Upper lobe of left lung (tissue), 6 donors: ENCODE results near the gene UFC1. TPM values are rescaled to one million over a fixed set of nuclear protein-coding genes. Genes with fewer than 3 reads are reported as not detected.

Experiments
- ATAC-seq, 2 donors: fragments of 200-7000 bp; cut with Tn5 transposase; one replicate each; pipeline ENCODE4 v1.9.1; 2022; ENCODE audit warnings: mild to moderate bottlenecking in 2 of 2, moderate library complexity in 2 of 2; ENCODE audit not compliant: low FRiP score in 2 of 2
- DNase-seq, 2 donors: peaks; one replicate each; pipeline ENCODE4 v3.0.0-alpha.2; 2019 to 2020
- H3K27ac ChIP-seq, 4 donors: fragments of 200-600 bp; sonication (generic); one replicate each; pipeline ENCODE4 v1.5.1; 2016 to 2019
- H3K27me3 ChIP-seq, 4 donors: fragments of 200-600 bp; sonication (generic); one replicate each; pipeline ENCODE4 v1.5.1; 2017 to 2019
- H3K36me3 ChIP-seq, 4 donors: fragments of 200-600 bp; sonication (generic); one replicate each; pipeline ENCODE4 v1.5.1; 2016 to 2019
- H3K4me1 ChIP-seq, 4 donors: fragments of 200-600 bp; sonication (generic); one replicate each; pipeline ENCODE4 v1.5.1; 2018 to 2019
- H3K4me3 ChIP-seq, 4 donors: fragments of 200-600 bp; sonication (generic); one replicate each; pipeline ENCODE4 v1.5.1; 2017 to 2019; ENCODE audit warnings: mild to moderate bottlenecking in 2 of 4, moderate library complexity in 1 of 4
- H3K9me3 ChIP-seq, 4 donors: fragments of 200-600 bp; sonication (generic); one replicate each; pipeline ENCODE4 v1.5.1; 2018 to 2019
- CTCF ChIP-seq, 6 experiments: fragments of 450-650 bp in 4 of 6; fragments of 200-600 bp in 2 of 6; sonication (generic) in 2 of 6; IDR thresholded peaks; one replicate each; pipeline ENCODE4 v1.5.1; 2016 to 2019; ENCODE audit warnings: antibody characterized with exemption in 6 of 6
- EP300 ChIP-seq, 4 donors: sonication (generic); formaldehyde crosslinking; IDR thresholded peaks; one replicate each; pipeline ENCODE4 v1.5.1; 2017; ENCODE audit warnings: antibody characterized with exemption in 4 of 4, control low read depth in 2 of 4
- POLR2A ChIP-seq, 4 donors: fragments of 450-650 bp; IDR thresholded peaks; one replicate each; pipeline ENCODE4 v1.5.1; 2016 to 2017; ENCODE audit warnings: antibody characterized with exemption in 4 of 4, mild to moderate bottlenecking in 2 of 4
- POLR2AphosphoS5 ChIP-seq, 2 donors: sonication (generic); formaldehyde crosslinking; IDR thresholded peaks; one replicate each; pipeline ENCODE4 v1.5.1; 2017; ENCODE audit warnings: antibody characterized with exemption in 2 of 2
- WGBS, 2 donors: methylation state at CpG; one replicate each; pipeline ENCODE4 v1.1.5; 2017 to 2018; 5-methylcytosine and 5-hydroxymethylcytosine counted together
- total RNA-seq, 6 donors: library from RNA; depleted of rRNA in 4 of 6; stranded (reverse); fragments of >200 nt in 4 of 6; gene quantifications; one replicate each; pipeline versions ENCODE4 v1.1.0 to v1.2.1, GENCODE V29; 2016 to 2021
- donor health status: DM: no; HTN: no; CAD: no; lungs with moderate emphysema.
- donor health status: DM: no; HTN: yes; CAD: no; lungs with severe emphysema.

The UFC1 gene
- total RNA-seq, 6 donors from 2014 or later, result 32.5 to 95.6 (median 75.6) TPM

- no peaks in the 10 kb centered on the region for H3K27me3 ChIP-seq
- H3K27ac ChIP-seq, result no peak overlapping the region
- DNase-seq, result no peak
- no peak for ATAC-seq
- H3K36me3 ChIP-seq, result peaks cover 24 to 65% (median 53%) of the 10 kb centered on the region in 4 donors
- no peaks in the 10 kb centered on the region for H3K9me3 ChIP-seq
- H3K4me3 ChIP-seq, result no peak overlapping the region
- H3K4me1 ChIP-seq, result peaks cover 24 to 49% (median 37%) of the 10 kb centered on the region in 4 donors
- WGBS, 2 donors, result 83 to 84% methylated on average over 3 of the region's 3 CpGs
- no peak for TF ChIP-seq CTCF (IDR thresholded peaks at IDR 0.05)
- no peak for TF ChIP-seq POLR2AphosphoS5 (IDR thresholded peaks at IDR 0.05)
- TF ChIP-seq EP300 (IDR thresholded peaks at IDR 0.05), result no peak
- no peak for TF ChIP-seq POLR2A (IDR thresholded peaks at IDR 0.05)
Observed at GRCh38 chr1:161121042-161121650, 32.6 kb upstream of the UFC1 start.

- DNase-seq (no peak), ATAC-seq (peak in 1 of 2 donors; percentile 19)
- no peak for TF ChIP-seq EP300 (IDR thresholded peaks at IDR 0.05)
- no peak for TF ChIP-seq CTCF (IDR thresholded peaks at IDR 0.05)
- no peak for TF ChIP-seq POLR2AphosphoS5 (IDR thresholded peaks at IDR 0.05)
- TF ChIP-seq POLR2A (IDR thresholded peaks at IDR 0.05), result no peak
- 58 to 69% methylated on average over 4 of the region's 4 CpGs for WGBS, 2 donors
- H3K4me3 ChIP-seq, result no peak overlapping the region
- no peaks in the 10 kb centered on the region for H3K27me3 ChIP-seq
- no peak overlapping the region for H3K27ac ChIP-seq
- peaks cover 17 to 42% (median 31%) of the 10 kb centered on the region in 4 donors for H3K4me1 ChIP-seq
- peaks cover 24 to 72% (median 55%) of the 10 kb centered on the region in 4 donors for H3K36me3 ChIP-seq
- H3K9me3 ChIP-seq, result no peaks in the 10 kb centered on the region
Observed at GRCh38 chr1:161121834-161122233, 31.9 kb upstream of the UFC1 start.

- Histone ChIP-seq H3K36me3 (peaks cover 24 to 83% (median 55%) of the 10 kb centered on the region in 4 donors), H3K4me1 (peaks cover 24 to 42% (median 34%) of the 10 kb centered on the region in 4 donors), H3K27me3 (no peaks in the 10 kb centered on the region), H3K4me3 (no peak overlapping the region), H3K9me3 (no peaks in the 10 kb centered on the region), H3K27ac (no peak overlapping the region)
- ATAC-seq, result no peak
- no peak for TF ChIP-seq EP300 (IDR thresholded peaks at IDR 0.05)
- TF ChIP-seq POLR2A (IDR thresholded peaks at IDR 0.05), result no peak
- TF ChIP-seq CTCF (IDR thresholded peaks at IDR 0.05), result no peak
- no peak for TF ChIP-seq POLR2AphosphoS5 (IDR thresholded peaks at IDR 0.05)
- DNase-seq, result no peak
- 74 to 75% methylated on average over 6 of the region's 6 CpGs for WGBS, 2 donors
Observed at GRCh38 chr1:161122967-161123366, 30.8 kb upstream of the UFC1 start.

GRCh38 chr1:161127649-161128048 lies 26.1 kb upstream of the UFC1 start:
- Histone ChIP-seq H3K36me3 (peaks cover 23 to 73% (median 35%) of the 10 kb centered on the region in 4 donors), H3K9me3 (no peaks in the 10 kb centered on the region), H3K27me3 (no peaks in the 10 kb centered on the region), H3K4me3 (no peak overlapping the region), H3K4me1 (peaks cover 25 to 46% (median 37%) of the 10 kb centered on the region in 4 donors), H3K27ac (peak overlapping the region in 3 of 4 donors; percentile 6 to 54 (median 13))
- ATAC-seq, result no peak
- 69 to 82% methylated on average over 2 of the region's 2 CpGs for WGBS, 2 donors
- no peak for DNase-seq
- TF ChIP-seq CTCF (IDR thresholded peaks at IDR 0.05) (no peak), POLR2A (IDR thresholded peaks at IDR 0.05) (no peak), POLR2AphosphoS5 (IDR thresholded peaks at IDR 0.05) (no peak), EP300 (IDR thresholded peaks at IDR 0.05) (no peak)
